ENCODE data around the gene KRT9.
"Not testable (repeated sequence)": the region's sequence is repeated elsewhere in the genome, so short reads cannot be mapped to it uniquely, and the experiment has no call there.

Gene KRT9

GRCh38 chr17:41545829-41546410, 25.9 kb downstream of the KRT9 start:
- DNase-seq (ENCODE audit: low read depth in 3 of 3) = no peak

- no peak for DNase-seq (ENCODE audit: low read depth in 3 of 3)
Observed at GRCh38 chr17:41544935-41545334, 26.9 kb downstream of the KRT9 start.

GRCh38 chr17:41544491-41544892, 27.4 kb downstream of the KRT9 start:
- DNase-seq (ENCODE audit: low read depth in 3 of 3) = no peak

- DNase-seq (ENCODE audit: low read depth in 3 of 3) = not testable (repeated sequence)
Observed at GRCh38 chr17:41542786-41543185, 29.1 kb downstream of the KRT9 start.

GRCh38 chr17:41542357-41542756, 29.5 kb downstream of the KRT9 start:
- no peak for DNase-seq (ENCODE audit: low read depth in 3 of 3)

GRCh38 chr17:41540921-41541625, 30.8 kb downstream of the KRT9 start:
- no peak for DNase-seq (ENCODE audit: low read depth in 3 of 3)

- DNase-seq (ENCODE audit: low read depth in 3 of 3) = no peak
Observed at GRCh38 chr17:41539979-41540701, 31.7 kb downstream of the KRT9 start.

GRCh38 chr17:41539071-41539492, 32.8 kb downstream of the KRT9 start:
- no peak for DNase-seq (ENCODE audit: low read depth in 3 of 3)

GRCh38 chr17:41538565-41538991, 33.3 kb downstream of the KRT9 start:
- DNase-seq (ENCODE audit: low read depth in 3 of 3) = no peak

- DNase-seq (ENCODE audit: low read depth in 3 of 3) = no peak
Observed at GRCh38 chr17:41537990-41538389, 33.9 kb downstream of the KRT9 start.

- no peak for DNase-seq (ENCODE audit: low read depth in 3 of 3)
Observed at GRCh38 chr17:41537614-41537954, 34.3 kb downstream of the KRT9 start.

- no peak for DNase-seq (ENCODE audit: low read depth in 3 of 3)
Observed at GRCh38 chr17:41536741-41537613, 34.9 kb downstream of the KRT9 start.

- DNase-seq (ENCODE audit: low read depth in 3 of 3) = no peak
Observed at GRCh38 chr17:41535764-41536481, 35.9 kb downstream of the KRT9 start.

- DNase-seq (ENCODE audit: low read depth in 3 of 3) = no peak
Observed at GRCh38 chr17:41534899-41535546, 36.8 kb downstream of the KRT9 start.

- no peak for DNase-seq (ENCODE audit: low read depth in 3 of 3)
Observed at GRCh38 chr17:41533613-41534012, 38.2 kb downstream of the KRT9 start.

GRCh38 chr17:41532947-41533570, 38.8 kb downstream of the KRT9 start:
- DNase-seq (ENCODE audit: low read depth in 3 of 3) = no peak

GRCh38 chr17:41531993-41532392, 39.9 kb downstream of the KRT9 start:
- no peak for DNase-seq (ENCODE audit: low read depth in 3 of 3)

GRCh38 chr17:41530062-41531048, 41.5 kb downstream of the KRT9 start:
- no peak for DNase-seq (ENCODE audit: low read depth in 3 of 3)

GRCh38 chr17:41529491-41529915, 42.4 kb downstream of the KRT9 start:
- DNase-seq (ENCODE audit: low read depth in 3 of 3) = no peak
